GM19395 (cell line): Measurements from ENCODE around the gene PCBP3.
"Not testable (repeated sequence)": the region's sequence is repeated elsewhere in the genome, so short reads cannot be mapped to it uniquely, and the experiment has no call there.

ENCODE experiments used
- ATAC-seq: cut with Tn5 transposase; IDR thresholded peaks from one replicate; pipeline ENCODE4 v1.9.1; 2021; ENCODE audit warnings: mild to moderate bottlenecking, moderate library complexity; ENCODE audit not compliant: unreplicated experiment

PCBP3 gene

DNA sequence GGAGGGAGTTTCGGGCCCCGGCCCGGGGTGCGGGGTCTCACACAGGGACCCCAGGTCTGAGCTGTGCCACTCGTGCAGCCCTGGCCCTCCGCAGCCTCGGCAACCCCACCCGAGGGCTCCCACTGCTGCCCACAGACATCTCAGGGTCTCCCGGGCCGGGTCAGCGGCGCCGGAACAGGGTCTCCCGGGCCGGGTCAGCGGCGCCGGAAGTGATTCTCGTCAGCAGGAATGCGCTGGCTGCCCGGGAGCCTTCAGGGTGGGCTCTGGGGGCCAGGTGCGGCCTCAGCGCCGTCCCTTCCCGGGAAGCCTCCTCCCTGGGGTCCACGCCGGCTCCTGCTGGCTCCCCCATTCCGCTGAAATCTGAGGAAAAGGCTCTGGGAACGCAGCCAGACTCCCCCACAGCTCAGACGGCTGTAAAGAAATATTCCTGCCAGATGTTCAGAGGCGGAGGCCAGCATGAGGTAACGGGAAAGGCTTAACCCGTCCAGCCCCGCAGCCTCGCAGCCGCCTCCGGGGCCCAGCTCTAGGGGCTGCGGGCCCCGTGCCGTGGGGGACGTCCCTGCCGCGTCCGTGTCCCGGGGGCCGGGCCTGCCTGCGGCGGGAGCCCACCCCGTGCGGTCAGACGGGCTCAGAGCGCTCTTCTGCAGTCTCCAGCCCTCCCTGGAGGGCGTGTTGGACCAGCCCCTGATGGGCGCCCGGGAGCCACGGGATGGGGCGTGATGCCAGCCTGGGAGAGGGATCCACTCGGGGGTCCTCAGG lies 329.4 kb downstream of the PCBP3 start:
- no peak for ATAC-seq

- no peak for ATAC-seq
These were observed 330.0 kb downstream of the PCBP3 start for GRCh38 chr21:45973475-45974072.

DNA sequence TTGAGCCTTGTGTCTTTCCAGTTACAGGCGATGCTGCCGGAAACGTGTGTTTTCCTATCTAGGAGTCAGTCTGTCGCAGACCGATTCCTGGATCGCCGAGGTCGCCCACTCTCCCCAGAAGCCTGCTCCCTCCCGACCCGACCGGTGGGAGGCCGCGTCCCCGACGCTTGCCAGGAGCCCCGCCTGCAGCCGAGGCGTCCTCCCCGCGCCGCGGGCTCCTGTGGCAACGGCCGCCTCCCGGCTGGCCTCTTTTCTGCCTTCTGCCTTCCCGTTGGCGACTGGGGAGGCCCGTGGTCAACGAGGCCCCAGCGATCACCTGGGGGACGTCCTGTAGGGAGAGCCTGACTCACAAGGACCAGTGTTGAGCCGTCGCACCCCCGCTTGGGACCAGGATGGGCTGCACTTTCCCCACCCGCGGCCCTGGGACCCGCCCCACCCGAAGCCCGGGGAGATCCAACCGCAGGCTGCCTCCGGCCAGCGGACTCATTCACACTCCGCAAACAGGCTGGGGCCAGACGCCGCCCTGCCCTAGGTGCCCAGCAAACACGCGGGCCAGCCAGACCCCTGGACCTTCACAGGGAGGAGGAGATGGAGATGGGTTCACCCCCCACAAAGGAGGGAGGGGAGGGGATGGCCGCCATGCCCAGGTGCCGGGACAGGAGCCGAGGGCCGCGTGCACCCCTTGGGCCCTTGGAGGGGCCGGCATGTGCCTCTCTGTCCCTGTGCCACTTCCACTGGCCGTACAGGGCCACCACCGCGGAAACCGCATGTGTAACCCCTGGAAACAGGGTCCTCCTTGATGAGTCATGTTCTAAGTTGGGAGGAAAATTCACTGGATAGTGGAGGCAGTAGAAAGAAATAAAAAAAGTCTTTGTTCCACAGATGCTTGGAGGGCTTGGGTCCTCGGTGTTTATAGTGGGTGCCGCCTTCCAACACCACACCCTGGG lies 330.8 kb downstream of the PCBP3 start:
- ATAC-seq: no peak

GRCh38 chr21:45975020-45975666 lies 331.6 kb downstream of the PCBP3 start:
- ATAC-seq: no peak

DNA sequence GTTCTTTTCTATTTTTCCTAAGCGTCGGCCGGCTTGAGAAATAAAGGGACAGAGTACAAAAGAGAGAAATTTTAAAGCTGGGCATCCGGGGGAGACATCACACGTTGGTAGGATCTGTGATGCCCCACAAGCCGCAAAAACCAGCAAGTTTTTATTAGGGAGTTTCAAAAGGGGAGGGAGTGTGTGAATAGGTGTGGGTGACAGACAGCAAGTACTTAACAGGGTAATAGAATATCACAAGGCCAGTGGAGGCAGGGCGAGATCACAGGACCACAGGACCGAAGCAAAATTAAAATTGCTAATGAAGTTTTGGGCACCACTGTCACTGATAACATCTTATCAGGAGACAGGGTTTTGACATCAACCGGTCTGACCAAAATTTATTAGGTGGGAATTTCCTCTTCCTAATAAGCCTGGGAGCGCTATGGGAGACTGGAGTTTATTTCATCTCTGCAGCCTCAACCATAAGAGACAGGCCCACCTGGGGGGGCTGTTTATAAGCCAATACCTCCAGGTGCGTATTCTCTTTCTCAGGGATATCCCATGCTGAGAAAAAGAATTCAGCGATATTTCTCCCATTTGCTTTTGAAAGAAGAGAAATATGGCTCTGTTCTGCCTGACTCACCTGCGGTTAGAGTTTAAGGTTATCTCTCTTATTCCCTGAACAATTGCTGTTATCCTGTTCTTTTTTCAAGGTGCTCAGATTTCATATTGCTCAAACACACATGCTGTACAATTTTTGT lies 332.3 kb downstream of the PCBP3 start:
- not testable (repeated sequence) for ATAC-seq

- no peak for ATAC-seq
These were observed 333.3 kb downstream of the PCBP3 start for GRCh38 chr21:45976701-45977311.

DNA sequence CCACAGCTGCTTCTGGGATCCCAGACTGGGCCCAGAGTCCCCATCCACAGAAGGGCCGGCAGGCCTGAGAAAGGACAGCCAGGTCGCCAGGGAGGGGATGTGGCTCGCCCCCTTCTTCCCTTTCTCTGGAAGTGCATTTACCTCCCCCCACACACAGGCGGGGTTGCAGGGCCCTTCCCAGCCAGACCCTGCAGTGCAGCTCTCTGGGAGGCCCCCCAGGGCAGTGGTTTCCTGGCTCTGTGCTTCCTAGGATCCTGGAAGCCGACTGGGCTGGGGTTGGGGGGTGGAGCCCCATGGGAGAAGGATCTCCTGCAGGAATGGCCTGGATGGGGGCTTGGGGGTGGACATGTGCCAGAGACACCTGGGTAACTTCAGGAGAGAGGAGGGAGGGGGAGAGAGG lies 333.9 kb downstream of the PCBP3 start:
- no peak for ATAC-seq

DNA sequence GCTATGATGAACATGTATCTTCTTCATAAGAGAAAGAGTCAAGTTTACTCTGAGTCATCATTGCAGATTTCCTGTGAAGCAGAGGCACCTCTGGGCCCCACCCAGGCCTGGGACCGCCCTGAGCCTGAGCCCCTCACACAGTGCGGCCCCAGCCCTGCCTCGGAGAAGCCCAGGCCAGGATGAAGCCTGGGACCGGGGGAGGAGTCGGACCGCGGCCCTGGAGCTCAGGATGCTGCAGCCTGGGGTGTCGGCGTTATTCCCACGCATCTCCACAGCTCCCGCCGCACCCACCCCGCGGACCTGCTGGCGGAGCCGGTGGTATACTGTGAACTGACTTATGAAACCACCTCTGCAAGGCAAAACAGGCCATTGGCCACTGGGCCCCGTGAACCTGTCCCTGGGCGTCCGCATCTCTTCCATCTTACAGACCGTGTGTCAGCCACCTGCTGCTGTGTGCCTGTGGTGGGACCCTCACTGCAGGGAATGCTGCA lies 335.7 kb downstream of the PCBP3 start:
- ATAC-seq: no peak

GRCh38 chr21:45979651-45980050 lies 336.1 kb downstream of the PCBP3 start:
- no peak for ATAC-seq

- ATAC-seq: no peak
These were observed 336.7 kb downstream of the PCBP3 start for GRCh38 chr21:45980271-45980670.

DNA sequence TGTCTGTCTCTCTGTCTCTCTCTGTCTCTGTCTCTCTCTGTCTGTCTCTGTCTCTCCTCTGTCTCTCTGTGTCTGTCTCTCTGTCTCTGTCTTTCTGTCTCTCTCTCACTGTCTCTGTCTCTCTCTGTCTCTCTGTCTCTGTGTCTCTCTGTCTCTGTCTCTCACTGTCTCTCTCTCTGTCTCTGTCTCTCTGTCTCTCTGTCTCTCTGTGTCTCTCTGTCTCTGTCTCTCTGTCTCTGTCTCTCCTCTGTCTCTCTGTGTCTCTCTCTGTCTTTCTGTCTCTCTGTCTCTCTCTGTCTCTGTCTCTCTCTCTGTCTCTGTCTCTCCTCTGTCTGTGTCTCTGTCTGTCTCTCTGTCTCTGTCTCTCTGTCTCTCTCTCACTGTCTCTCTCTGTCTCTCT lies 337.2 kb downstream of the PCBP3 start:
- no peak for ATAC-seq

DNA sequence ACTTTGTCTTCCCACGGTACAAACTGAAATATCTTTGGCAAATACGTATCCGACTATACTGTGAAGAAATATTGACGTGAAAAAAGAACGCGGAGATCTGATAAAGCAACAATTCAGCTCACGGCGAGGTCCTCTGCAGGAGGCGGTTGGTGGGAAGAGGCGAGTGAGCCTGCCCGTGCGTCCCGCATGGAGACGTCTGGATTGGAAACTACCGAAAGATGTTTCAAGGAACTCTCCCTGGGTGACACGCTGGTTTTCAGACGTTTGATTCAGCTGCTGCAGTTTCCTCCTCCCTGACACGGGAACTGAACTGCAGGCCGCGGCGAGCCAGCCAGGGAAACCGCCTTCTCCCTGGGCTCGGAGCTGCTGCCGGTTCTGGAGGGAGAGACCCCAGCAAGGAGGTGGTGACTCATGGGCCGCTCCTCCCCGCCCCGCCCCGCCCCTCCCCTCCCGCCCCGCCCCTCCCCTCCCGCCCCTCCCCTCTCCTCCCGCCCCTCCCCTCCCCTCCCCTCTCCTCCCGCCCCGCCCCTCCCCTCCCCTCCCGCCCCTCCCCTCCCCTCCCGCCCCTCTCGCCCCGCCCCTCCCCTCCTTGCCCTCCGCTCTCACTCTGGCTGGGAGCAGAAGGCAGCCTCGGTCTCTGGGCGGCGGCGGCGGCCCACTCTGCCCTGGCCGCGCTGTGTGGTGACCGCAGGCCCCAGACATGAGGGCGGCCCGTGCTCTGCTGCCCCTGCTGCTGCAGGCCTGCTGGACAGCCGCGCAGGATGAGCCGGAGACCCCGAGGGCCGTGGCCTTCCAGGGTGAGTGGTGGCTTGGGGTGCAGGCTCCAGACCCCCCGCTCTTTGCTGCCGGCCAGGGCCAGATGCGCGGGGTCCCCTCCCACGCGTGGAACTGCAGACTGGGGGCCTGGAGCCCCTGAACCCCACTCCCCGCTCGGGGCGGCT lies 337.9 kb downstream of the PCBP3 start, which contains the start of gene COL6A1:
Gene COL6A1, plus strand, starts transcription at position 620 of the 941 bp plus-strand sequence. Its CDS starts 81 bp downstream, at position 701.
- no peak for ATAC-seq

DNA sequence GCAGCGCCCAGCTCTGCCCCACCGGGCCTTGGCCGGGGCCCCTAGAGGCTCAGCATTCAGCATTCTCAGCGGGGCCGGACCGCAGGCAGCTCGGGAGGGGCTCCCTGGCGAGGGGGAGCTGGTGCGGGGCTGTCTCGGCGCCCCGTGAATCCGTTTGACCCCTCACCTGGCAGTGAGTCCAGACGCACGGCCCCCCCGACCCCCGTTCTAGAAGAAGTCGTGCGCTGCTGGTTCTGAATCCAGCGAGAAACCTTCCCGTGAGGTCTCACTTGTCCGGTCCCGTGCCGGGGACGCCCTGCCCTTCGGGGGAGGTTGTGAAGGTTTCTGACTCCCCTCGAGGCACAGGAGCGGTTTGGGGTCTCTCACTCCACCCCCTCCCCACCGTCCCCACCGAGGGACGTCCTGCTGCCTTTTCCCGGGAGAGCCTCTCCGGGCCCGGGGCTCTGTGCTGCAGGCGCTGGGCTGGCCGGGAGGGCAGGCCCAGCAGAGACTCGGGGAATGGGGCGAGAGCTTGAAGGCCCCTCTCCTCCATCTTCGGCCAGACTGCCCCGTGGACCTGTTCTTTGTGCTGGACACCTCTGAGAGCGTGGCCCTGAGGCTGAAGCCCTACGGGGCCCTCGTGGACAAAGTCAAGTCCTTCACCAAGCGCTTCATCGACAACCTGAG lies 338.7 kb downstream of the PCBP3 start:
- no peak for ATAC-seq

- no peak for ATAC-seq
These were observed 339.5 kb downstream of the PCBP3 start for GRCh38 chr21:45982758-45983648.

DNA sequence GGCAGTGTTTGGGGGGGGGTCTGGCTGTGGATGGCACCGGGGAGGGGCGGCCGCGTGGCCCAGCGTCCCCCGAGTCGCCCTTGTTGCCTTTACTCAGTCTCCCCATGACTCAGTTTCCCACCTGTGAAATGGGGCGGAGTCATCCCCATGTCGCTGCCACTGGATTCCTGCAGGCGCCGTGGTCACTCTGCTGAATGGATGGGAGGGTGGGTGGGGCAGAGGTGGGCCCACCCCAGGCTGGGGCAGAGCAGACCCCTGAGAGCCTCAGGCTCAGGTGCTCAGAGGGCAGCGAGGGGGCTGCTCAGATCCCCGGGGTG lies 340.1 kb downstream of the PCBP3 start:
- no peak for ATAC-seq

DNA sequence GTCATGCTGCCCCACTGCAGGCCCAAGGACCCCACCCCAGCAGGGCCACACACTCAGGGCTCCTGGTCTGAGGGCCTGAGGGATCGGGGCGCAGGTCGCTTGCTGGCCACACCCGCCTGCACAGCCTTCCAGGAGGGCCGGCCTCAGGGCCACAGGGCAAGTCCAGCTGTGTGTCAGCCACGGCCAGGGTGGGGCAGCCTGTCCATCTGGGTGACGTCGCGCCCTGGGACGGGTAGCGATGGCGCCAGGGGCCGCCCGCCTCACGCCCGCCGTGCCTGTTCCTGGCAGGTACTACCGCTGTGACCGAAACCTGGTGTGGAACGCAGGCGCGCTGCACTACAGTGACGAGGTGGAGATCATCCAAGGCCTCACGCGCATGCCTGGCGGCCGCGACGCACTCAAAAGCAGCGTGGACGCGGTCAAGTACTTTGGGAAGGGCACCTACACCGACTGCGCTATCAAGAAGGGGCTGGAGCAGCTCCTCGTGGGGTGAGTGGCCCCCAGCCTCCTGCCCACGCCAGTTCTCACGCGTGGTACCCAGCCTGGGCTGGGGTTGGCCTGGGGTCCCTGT lies 340.5 kb downstream of the PCBP3 start:
- ATAC-seq: no peak

DNA sequence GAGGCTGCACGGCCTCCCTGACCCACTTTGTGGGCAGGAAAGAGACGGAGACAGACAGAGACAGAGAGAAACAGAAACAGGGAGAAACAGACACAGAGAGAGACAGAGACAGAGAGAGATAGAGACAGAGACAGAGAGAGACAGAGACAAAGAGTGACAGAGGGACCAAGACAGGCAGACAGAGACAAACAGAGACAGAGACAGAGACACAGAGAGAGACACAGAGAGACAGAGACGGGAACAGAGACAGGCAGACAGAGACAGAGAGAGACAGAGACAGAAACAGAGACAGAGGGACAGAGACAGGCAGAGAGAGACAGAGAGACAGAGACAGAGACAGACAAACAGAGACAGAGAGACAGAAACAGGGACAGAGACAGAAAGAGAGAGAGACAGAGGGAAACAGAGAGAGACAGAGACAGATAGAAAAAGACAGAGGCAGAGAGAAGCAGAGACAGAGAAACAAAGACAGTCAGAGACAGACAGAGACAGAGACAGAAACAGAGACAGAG lies 341.1 kb downstream of the PCBP3 start:
- no peak for ATAC-seq
